Measurements from ENCODE around the gene TIAM2.

Gene TIAM2

GRCh38 chr6:155047523-155047922 lies 52.4 kb downstream of the TIAM2 start:
- H3K9ac ChIP-seq (ENCODE audit: low read length) = no peak overlapping the region
- H2AFZ ChIP-seq (ENCODE audit: insufficient read depth, low read length, poor library complexity) = no peak overlapping the region
- no peaks in the 10 kb centered on the region for H3K9me3 ChIP-seq (ENCODE audit: insufficient read depth, low read depth, low read length)
- no peak overlapping the region for H2BK5ac ChIP-seq (ENCODE audit: low read depth, low read length, poor library complexity)
- H3K14ac ChIP-seq (ENCODE audit: low read length) = no peak overlapping the region
- no peak overlapping the region for H3K4me2 ChIP-seq (ENCODE audit: low read length)
- H4K12ac ChIP-seq (ENCODE audit: low read depth, low read length) = no peak overlapping the region
- H3K79me1 ChIP-seq (ENCODE audit: low read length) = no peaks in the 10 kb centered on the region
- no peak overlapping the region for H4K91ac ChIP-seq (ENCODE audit: low read depth, low read length)
- H3K4me1 ChIP-seq (ENCODE audit: control insufficient read depth in 1 of 2, insufficient read depth in 2 of 2, low read length in 2 of 2) = no peaks in the 10 kb centered on the region
- no peak overlapping the region for H2BK120ac ChIP-seq (ENCODE audit: insufficient read depth, low read length, poor library complexity)
- H3K27me3 ChIP-seq (ENCODE audit: insufficient read depth, low read length) = no peaks in the 10 kb centered on the region
- no CpG with 5 or more reads among the region's 7 CpGs for whole genome bisulfite sequencing (ENCODE audit: extremely low coverage, insufficient coverage, insufficient read length)
- DNase-seq = no peak
- no peak overlapping the region for H3K18ac ChIP-seq (ENCODE audit: low read length)
- H4K8ac ChIP-seq (ENCODE audit: low read depth, low read length) = no peak overlapping the region
- no peak overlapping the region for H3K4me3 ChIP-seq (ENCODE audit: low read depth, low read length)
- H3K4ac ChIP-seq (ENCODE audit: low read depth, low read length) = no peak overlapping the region
- no peaks in the 10 kb centered on the region for H3K79me2 ChIP-seq (ENCODE audit: control insufficient read depth, insufficient read depth, low read length, poor library complexity)
- H2BK12ac ChIP-seq (ENCODE audit: low read length) = no peak overlapping the region
- no peak overlapping the region for H2AK5ac ChIP-seq (ENCODE audit: low read length)
- H3K23ac ChIP-seq (ENCODE audit: low read length) = no peak overlapping the region
- H3K36me3 ChIP-seq (ENCODE audit: control insufficient read depth in 1 of 2, insufficient read depth in 2 of 2, low read length in 2 of 2) = no peaks in the 10 kb centered on the region
- no peak overlapping the region for H3K27ac ChIP-seq (ENCODE audit: low read depth, low read length)

- H4K12ac ChIP-seq (ENCODE audit: low read depth, low read length) = no peak overlapping the region
- H3K18ac ChIP-seq (ENCODE audit: low read length) = no peak overlapping the region
- no peak for DNase-seq
Observed at GRCh38 chr6:155050311-155050710, 55.2 kb downstream of the TIAM2 start.

GRCh38 chr6:155054491-155055250 lies 59.6 kb downstream of the TIAM2 start:
- no peaks in the 10 kb centered on the region for H3K79me2 ChIP-seq (ENCODE audit: control insufficient read depth, insufficient read depth, low read length, poor library complexity)
- no peak overlapping the region for H2AFZ ChIP-seq (ENCODE audit: insufficient read depth, low read length, poor library complexity)
- H3K79me1 ChIP-seq (ENCODE audit: low read length) = no peaks in the 10 kb centered on the region
- H2BK120ac ChIP-seq (ENCODE audit: insufficient read depth, low read length, poor library complexity) = no peak overlapping the region
- no peak overlapping the region for H2AK5ac ChIP-seq (ENCODE audit: low read length)
- H4K91ac ChIP-seq (ENCODE audit: low read depth, low read length) = no peak overlapping the region
- H3K27me3 ChIP-seq (ENCODE audit: insufficient read depth, low read length) = no peaks in the 10 kb centered on the region
- no peaks in the 10 kb centered on the region for H3K36me3 ChIP-seq (ENCODE audit: control insufficient read depth in 1 of 2, insufficient read depth in 2 of 2, low read length in 2 of 2)
- H4K8ac ChIP-seq (ENCODE audit: low read depth, low read length) = no peak overlapping the region
- no peak overlapping the region for H2BK5ac ChIP-seq (ENCODE audit: low read depth, low read length, poor library complexity)
- H3K14ac ChIP-seq (ENCODE audit: low read length) = no peak overlapping the region
- no peak overlapping the region for H4K12ac ChIP-seq (ENCODE audit: low read depth, low read length)
- WGBS (ENCODE audit: extremely low coverage, insufficient coverage, insufficient read length) = no CpG with 5 or more reads among the region's 12 CpGs
- no peak for DNase-seq
- H3K4me2 ChIP-seq (ENCODE audit: low read length) = no peak overlapping the region
- H3K4me3 ChIP-seq (ENCODE audit: low read depth, low read length) = no peak overlapping the region
- no peak overlapping the region for H2BK12ac ChIP-seq (ENCODE audit: low read length)
- no peak overlapping the region for H3K4ac ChIP-seq (ENCODE audit: low read depth, low read length)
- H3K9me3 ChIP-seq (ENCODE audit: insufficient read depth, low read depth, low read length) = no peaks in the 10 kb centered on the region
- H3K27ac ChIP-seq (ENCODE audit: low read depth, low read length) = no peak overlapping the region
- no peak overlapping the region for H3K23ac ChIP-seq (ENCODE audit: low read length)
- no peaks in the 10 kb centered on the region for H3K4me1 ChIP-seq (ENCODE audit: control insufficient read depth in 1 of 2, insufficient read depth in 2 of 2, low read length in 2 of 2)
- H3K18ac ChIP-seq (ENCODE audit: low read length) = no peak overlapping the region
- H3K9ac ChIP-seq (ENCODE audit: low read length) = no peak overlapping the region

More at GRCh38 chr6:155050311-155050710, 55.2 kb downstream of the TIAM2 start:
- Histone ChIP-seq H4K8ac (ENCODE audit: low read depth, low read length) (no peak overlapping the region), H2BK5ac (ENCODE audit: low read depth, low read length, poor library complexity) (no peak overlapping the region), H4K91ac (ENCODE audit: low read depth, low read length) (no peak overlapping the region), H3K36me3 (ENCODE audit: control insufficient read depth in 1 of 2, insufficient read depth in 2 of 2, low read length in 2 of 2) (no peaks in the 10 kb centered on the region), H3K9me3 (ENCODE audit: insufficient read depth, low read depth, low read length) (no peaks in the 10 kb centered on the region), H3K23ac (ENCODE audit: low read length) (no peak overlapping the region), H3K4me2 (ENCODE audit: low read length) (no peak overlapping the region), H2BK12ac (ENCODE audit: low read length) (no peak overlapping the region), H2AK5ac (ENCODE audit: low read length) (no peak overlapping the region), H3K27me3 (ENCODE audit: insufficient read depth, low read length) (no peaks in the 10 kb centered on the region), H3K79me2 (ENCODE audit: control insufficient read depth, insufficient read depth, low read length, poor library complexity) (no peaks in the 10 kb centered on the region), H3K4me3 (ENCODE audit: low read depth, low read length) (no peak overlapping the region), H3K9ac (ENCODE audit: low read length) (no peak overlapping the region), H3K4ac (ENCODE audit: low read depth, low read length) (no peak overlapping the region), H3K79me1 (ENCODE audit: low read length) (no peaks in the 10 kb centered on the region), H2BK120ac (ENCODE audit: insufficient read depth, low read length, poor library complexity) (no peak overlapping the region), H2AFZ (ENCODE audit: insufficient read depth, low read length, poor library complexity) (no peak overlapping the region), H3K27ac (ENCODE audit: low read depth, low read length) (no peak overlapping the region), H3K4me1 (ENCODE audit: control insufficient read depth in 1 of 2, insufficient read depth in 2 of 2, low read length in 2 of 2) (no peaks in the 10 kb centered on the region), H3K14ac (ENCODE audit: low read length) (no peak overlapping the region)
- no CpG with 5 or more reads among the region's 5 CpGs for WGBS (ENCODE audit: extremely low coverage, insufficient coverage, insufficient read length)

- Histone ChIP-seq H3K79me1 (ENCODE audit: low read length) (no peaks in the 10 kb centered on the region), H3K27me3 (ENCODE audit: insufficient read depth, low read length) (no peaks in the 10 kb centered on the region), H2BK12ac (ENCODE audit: low read length) (no peak overlapping the region), H3K9me3 (ENCODE audit: insufficient read depth, low read depth, low read length) (no peaks in the 10 kb centered on the region), H3K4me2 (ENCODE audit: low read length) (no peak overlapping the region), H3K18ac (ENCODE audit: low read length) (no peak overlapping the region), H2AFZ (ENCODE audit: insufficient read depth, low read length, poor library complexity) (no peak overlapping the region), H3K79me2 (ENCODE audit: control insufficient read depth, insufficient read depth, low read length, poor library complexity) (no peaks in the 10 kb centered on the region), H3K4me1 (ENCODE audit: control insufficient read depth in 1 of 2, insufficient read depth in 2 of 2, low read length in 2 of 2) (no peaks in the 10 kb centered on the region), H4K91ac (ENCODE audit: low read depth, low read length) (no peak overlapping the region), H3K9ac (ENCODE audit: low read length) (no peak overlapping the region), H3K14ac (ENCODE audit: low read length) (no peak overlapping the region), H3K23ac (ENCODE audit: low read length) (no peak overlapping the region), H3K4me3 (ENCODE audit: low read depth, low read length) (no peak overlapping the region), H2AK5ac (ENCODE audit: low read length) (no peak overlapping the region), H4K12ac (ENCODE audit: low read depth, low read length) (no peak overlapping the region), H2BK5ac (ENCODE audit: low read depth, low read length, poor library complexity) (no peak overlapping the region), H3K4ac (ENCODE audit: low read depth, low read length) (no peak overlapping the region), H2BK120ac (ENCODE audit: insufficient read depth, low read length, poor library complexity) (no peak overlapping the region), H4K8ac (ENCODE audit: low read depth, low read length) (no peak overlapping the region), H3K36me3 (ENCODE audit: control insufficient read depth in 1 of 2, insufficient read depth in 2 of 2, low read length in 2 of 2) (no peaks in the 10 kb centered on the region), H3K27ac (ENCODE audit: low read depth, low read length) (no peak overlapping the region)
- WGBS (ENCODE audit: extremely low coverage, insufficient coverage, insufficient read length) = no CpG with 5 or more reads among the region's 2 CpGs
- no peak for DNase-seq
Observed at GRCh38 chr6:155055729-155056128, 60.6 kb downstream of the TIAM2 start.

Measured in trophoblast cell (in vitro differentiated cells and primary cell).